GM23338 (cell line): Measurements from ENCODE around the gene SYTL1. TPM values are rescaled to one million over a fixed set of nuclear protein-coding genes. Genes with fewer than 3 reads are reported as not detected.

Source experiments
- ATAC-seq: fragments of 200-7000 bp; cut with Tn5 transposase; 3 replicates; pipeline ENCODE4 v1.9.1; 2020
- DNase-seq: peaks from one replicate; pipeline ENCODE4 v3.0.0-alpha.2; 2015; ENCODE audit warnings: low spot score
- H2AFZ ChIP-seq: fragments of 200-600 bp; sonication (generic); 2 replicates; pipeline ENCODE4 v1.8.0; 2016; ENCODE audit warnings: antibody characterized with exemption, mild to moderate bottlenecking, moderate library complexity
- H3F3A ChIP-seq: fragments of 200-600 bp; sonication (generic); replicated peaks from 2 replicates; pipeline ENCODE4 v1.8.0; 2017; ENCODE audit warnings: antibody characterized with exemption, mixed run types, low read depth
- H3K27ac ChIP-seq: fragments of 200-600 bp; sonication (generic); 2 replicates; pipeline ENCODE4 v1.6.1; 2016; ENCODE audit warnings: low read depth
- H3K27me3 ChIP-seq: fragments of 200-600 bp; sonication (generic); 2 replicates; pipeline ENCODE4 v1.8.0; 2016; ENCODE audit warnings: mild to moderate bottlenecking, mixed run types, moderate library complexity; ENCODE audit not compliant: insufficient read depth
- H3K36me3 ChIP-seq: fragments of 200-600 bp; sonication (generic); 2 replicates; pipeline ENCODE4 v1.8.0; 2016; ENCODE audit warnings: mild to moderate bottlenecking; ENCODE audit not compliant: insufficient read depth
- H3K4me1 ChIP-seq: fragments of 200-600 bp; sonication (generic); 2 replicates; pipeline ENCODE4 v1.8.0; 2016; ENCODE audit warnings: mild to moderate bottlenecking, moderate library complexity; ENCODE audit not compliant: insufficient read depth
- H3K4me2 ChIP-seq: fragments of 200-600 bp; sonication (generic); 2 replicates; pipeline ENCODE4 v1.7.1; 2017; ENCODE audit warnings: mixed run types
- H3K4me3 ChIP-seq: fragments of 200-600 bp; sonication (generic); 2 replicates; pipeline ENCODE4 v1.6.1; 2016; ENCODE audit warnings: mixed run types
- H3K79me2 ChIP-seq: fragments of 200-600 bp; sonication (generic); replicated peaks from 2 replicates; pipeline ENCODE4 v1.8.0; 2017; ENCODE audit warnings: mild to moderate bottlenecking; ENCODE audit not compliant: insufficient read depth
- H3K9me2 ChIP-seq: fragments of 200-600 bp; sonication (generic); 2 replicates; pipeline ENCODE4 v1.8.0; 2017; ENCODE audit not compliant: insufficient read depth
- H4K20me1 ChIP-seq: fragments of 200-600 bp; sonication (generic); replicated peaks from 2 replicates; pipeline ENCODE4 v1.8.0; 2017; ENCODE audit warnings: mild to moderate bottlenecking; ENCODE audit not compliant: insufficient read depth
- H3K27ac Mint-ChIP-seq: 2 replicates; pipeline ENCODE4 v1.8.0; 2020; ENCODE audit warnings: inconsistent platforms, mild to moderate bottlenecking, moderate library complexity, mixed read lengths
- H3K27me3 Mint-ChIP-seq: 3 replicates; pipeline ENCODE4 v1.8.0; 2022; ENCODE audit warnings: low read depth, mild to moderate bottlenecking, moderate library complexity, mixed read lengths, inconsistent platforms; ENCODE audit not compliant: insufficient read depth, poor library complexity
- H3K36me3 Mint-ChIP-seq: 3 replicates; pipeline ENCODE4 v1.8.0; 2021; ENCODE audit warnings: low read depth, mild to moderate bottlenecking, inconsistent platforms, moderate library complexity, mixed read lengths
- H3K4me1 Mint-ChIP-seq: 3 replicates; pipeline ENCODE4 v1.8.0; 2020; ENCODE audit warnings: mild to moderate bottlenecking, inconsistent platforms, mixed read lengths
- H3K4me3 Mint-ChIP-seq: 3 replicates; pipeline ENCODE4 v1.8.0; 2021; ENCODE audit warnings: moderate library complexity, mild to moderate bottlenecking, inconsistent platforms, mixed read lengths
- H3K9me3 Mint-ChIP-seq: 3 replicates; pipeline ENCODE4 v1.8.0; 2020; ENCODE audit warnings: moderate library complexity, mild to moderate bottlenecking, inconsistent platforms, mixed read lengths
- NANOG ChIP-seq: IDR thresholded peaks from 2 replicates; pipeline ENCODE4 v1.6.1; 2016; ENCODE audit warnings: antibody characterized with exemption, borderline replicate concordance
- POLR2AphosphoS5 ChIP-seq: IDR thresholded peaks from 2 replicates; pipeline ENCODE4 v1.6.1; 2016; ENCODE audit warnings: antibody characterized with exemption, low read depth
- REST ChIP-seq: IDR thresholded peaks from one replicate; pipeline ENCODE4 v1.6.1; 2018; ENCODE audit warnings: antibody characterized with exemption; ENCODE audit not compliant: unreplicated experiment
- long read RNA-seq: library from polyadenylated mRNA; unstranded; transcript quantifications from one replicate; pipeline ENCODE4 v2.0.0, GENCODE V29; 2020; ENCODE audit not compliant: unreplicated experiment
- polyA plus RNA-seq: library from polyadenylated mRNA; unstranded; fragments of >200 nt; fragmentation: Nextera tagmentation; extraction: Ambion mirVana; gene quantifications from 2 replicates; pipeline ENCODE4 v1.2.1, GENCODE V29; 2016
- total RNA-seq: library from RNA; depleted of rRNA; stranded (reverse); fragments of >200 nt; shearing (Covaris generic); gene quantifications from 2 replicates; pipeline ENCODE4 v1.2.3, GENCODE V29; 2014; rRNA removed
- TF ChIP-seq, protein P1 (sequence below): IDR thresholded peaks from 2 replicates; pipeline ENCODE4 v1.6.1; 2016; ENCODE audit warnings: antibody characterized with exemption

The SYTL1 gene, protein sequence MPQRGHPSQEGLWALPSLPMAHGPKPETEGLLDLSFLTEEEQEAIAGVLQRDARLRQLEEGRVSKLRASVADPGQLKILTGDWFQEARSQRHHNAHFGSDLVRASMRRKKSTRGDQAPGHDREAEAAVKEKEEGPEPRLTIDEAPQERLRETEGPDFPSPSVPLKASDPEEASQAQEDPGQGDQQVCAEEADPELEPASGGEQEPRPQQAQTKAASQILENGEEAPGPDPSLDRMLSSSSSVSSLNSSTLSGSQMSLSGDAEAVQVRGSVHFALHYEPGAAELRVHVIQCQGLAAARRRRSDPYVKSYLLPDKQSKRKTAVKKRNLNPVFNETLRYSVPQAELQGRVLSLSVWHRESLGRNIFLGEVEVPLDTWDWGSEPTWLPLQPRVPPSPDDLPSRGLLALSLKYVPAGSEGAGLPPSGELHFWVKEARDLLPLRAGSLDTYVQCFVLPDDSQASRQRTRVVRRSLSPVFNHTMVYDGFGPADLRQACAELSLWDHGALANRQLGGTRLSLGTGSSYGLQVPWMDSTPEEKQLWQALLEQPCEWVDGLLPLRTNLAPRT
- total RNA-seq (4.9 and 5.4 TPM in 2 replicates), polyA plus RNA-seq (12.0 and 12.3 TPM in 2 replicates)
- long read RNA-seq, partial matches to known transcripts, result 2 of 6 reads
- long read RNA-seq, other reads (novel, unspliced or antisense), result 3 of 6 reads

- Histone ChIP-seq H3K27me3 (no peaks in the 10 kb centered on the region), H2AFZ (no peak within 1 kb of the TSS), H3K4me1 (peaks cover 17% of the 10 kb centered on the region; the same call in 1 of the 2 replicates), H3K79me2 (no peaks in the 10 kb centered on the region), H3K4me2 (peak within 1 kb of the TSS; percentile 83), H3K9me2 (no peaks in the 10 kb centered on the region), H3K4me3 (peak within 1 kb of the TSS; percentile 55), H3F3A (peaks cover 5% of the 10 kb centered on the region; the same call in 1 of the 2 replicates), H3K27ac (no peak within 1 kb of the TSS), H3K36me3 (no peaks in the 10 kb centered on the region), H4K20me1 (no peaks in the 10 kb centered on the region)
- Mint-ChIP-seq H3K27me3 (peaks cover 15% of the 10 kb centered on the region), H3K36me3 (peaks cover 7% of the 10 kb centered on the region; the same call in 2 of the 3 replicates), H3K4me3 (peak within 1 kb of the TSS; percentile 76), H3K4me1 (peaks cover 32% of the 10 kb centered on the region), H3K9me3 (no peaks in the 10 kb centered on the region; the same call in 2 of the 3 replicates), H3K27ac (peak within 1 kb of the TSS; percentile 41; the same call in 1 of the 2 replicates)
- TF ChIP-seq, protein P1, sequence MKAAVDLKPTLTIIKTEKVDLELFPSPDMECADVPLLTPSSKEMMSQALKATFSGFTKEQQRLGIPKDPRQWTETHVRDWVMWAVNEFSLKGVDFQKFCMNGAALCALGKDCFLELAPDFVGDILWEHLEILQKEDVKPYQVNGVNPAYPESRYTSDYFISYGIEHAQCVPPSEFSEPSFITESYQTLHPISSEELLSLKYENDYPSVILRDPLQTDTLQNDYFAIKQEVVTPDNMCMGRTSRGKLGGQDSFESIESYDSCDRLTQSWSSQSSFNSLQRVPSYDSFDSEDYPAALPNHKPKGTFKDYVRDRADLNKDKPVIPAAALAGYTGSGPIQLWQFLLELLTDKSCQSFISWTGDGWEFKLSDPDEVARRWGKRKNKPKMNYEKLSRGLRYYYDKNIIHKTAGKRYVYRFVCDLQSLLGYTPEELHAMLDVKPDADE, result no peak
- peak; percentile 43 for TF ChIP-seq POLR2AphosphoS5
- ATAC-seq, result peak; percentile 88
- DNase-seq, result peak; percentile 80
These were observed at the start of gene SYTL1 for GRCh38 chr1:27341525-27342252. SYTL1 (plus strand) TSS chr1:27342022; CDS start chr1:27345335, 3,313 bp downstream.

GRCh38 chr1:27292106-27292505, 49.7 kb upstream of the SYTL1 start:
- TF ChIP-seq, protein P1, result no peak
- TF ChIP-seq NANOG (no peak), REST (no peak)
- H3K27ac ChIP-seq, result no peak overlapping the region
- Mint-ChIP-seq H3K27ac (no peak overlapping the region), H3K9me3 (peaks cover 12% of the 10 kb centered on the region; the same call in 2 of the 3 replicates), H3K27me3 (peaks cover 2% of the 10 kb centered on the region), H3K4me3 (no peak overlapping the region), H3K4me1 (peaks cover 4% of the 10 kb centered on the region; the same call in 1 of the 3 replicates), H3K36me3 (peaks cover 18% of the 10 kb centered on the region)
- no peaks in the 10 kb centered on the region for H3F3A ChIP-seq
- H4K20me1 ChIP-seq, result no peaks in the 10 kb centered on the region
- no peak overlapping the region for H3K4me2 ChIP-seq
- no peaks in the 10 kb centered on the region for H3K27me3 ChIP-seq
- DNase-seq (no peak), ATAC-seq (no peak)
- no peak overlapping the region for H2AFZ ChIP-seq
- H3K36me3 ChIP-seq, result no peaks in the 10 kb centered on the region
- no peaks in the 10 kb centered on the region for H3K9me2 ChIP-seq
- H3K4me1 ChIP-seq, result no peaks in the 10 kb centered on the region
- H3K4me3 ChIP-seq, result no peak overlapping the region
- H3K79me2 ChIP-seq, result no peaks in the 10 kb centered on the region
